ENCODE results near the gene ATXN7L1.

Gene ATXN7L1

DNA sequence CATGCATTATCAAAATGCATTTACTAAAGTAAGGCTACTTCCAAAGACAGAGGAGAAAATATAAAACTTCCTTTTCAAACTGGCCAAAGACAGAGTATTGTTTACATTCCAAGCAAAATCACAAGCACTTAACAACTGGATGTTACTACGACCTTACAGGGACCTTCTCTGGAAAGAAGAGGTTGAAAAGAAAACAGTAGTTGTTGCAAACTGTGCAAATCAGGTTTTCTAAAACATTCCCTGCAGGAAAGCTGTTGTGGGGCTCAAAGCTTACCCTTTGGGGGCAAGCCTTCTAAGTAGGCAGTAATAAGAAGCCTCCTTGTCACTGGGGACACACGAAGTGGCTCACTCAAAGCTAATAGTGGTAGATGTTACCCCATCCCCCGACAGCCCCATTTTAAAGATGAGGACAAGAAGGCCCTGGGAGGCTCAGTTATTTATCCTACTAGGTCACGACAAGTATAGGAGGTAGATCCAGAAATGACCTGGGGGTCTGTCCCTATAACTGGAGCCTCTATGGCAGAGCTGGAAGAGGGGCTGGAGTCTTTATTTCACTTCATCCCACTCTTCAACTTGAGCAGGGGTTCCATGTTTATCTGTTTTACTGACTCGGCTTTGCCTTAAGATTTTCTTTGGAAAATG is 46.6 kb downstream of the ATXN7L1 start:
- Histone ChIP-seq H3K4me1 (ENCODE audit: control insufficient read depth in 2 of 2, insufficient read depth in 2 of 2, low read length in 2 of 2) (peaks cover 0 to 6% of the 10 kb centered on the region in 2 donors), H3K27ac (ENCODE audit: low read depth in 2 of 2, low read length in 2 of 2) (no peak overlapping the region), H3K27me3 (ENCODE audit: control insufficient read depth in 2 of 2, insufficient read depth in 2 of 2, low read length in 2 of 2) (no peaks in the 10 kb centered on the region), H3K36me3 (ENCODE audit: control insufficient read depth in 2 of 2, insufficient read depth in 2 of 2, low read length in 2 of 2) (no peaks in the 10 kb centered on the region), H3K4me3 (ENCODE audit: low read length in 2 of 2) (no peak overlapping the region), H3K9me3 (ENCODE audit: control insufficient read depth in 2 of 2, low read length in 2 of 2) (no peaks in the 10 kb centered on the region), H3K9ac (ENCODE audit: low read depth in 1 of 2, low read length in 2 of 2) (no peak overlapping the region)

DNA sequence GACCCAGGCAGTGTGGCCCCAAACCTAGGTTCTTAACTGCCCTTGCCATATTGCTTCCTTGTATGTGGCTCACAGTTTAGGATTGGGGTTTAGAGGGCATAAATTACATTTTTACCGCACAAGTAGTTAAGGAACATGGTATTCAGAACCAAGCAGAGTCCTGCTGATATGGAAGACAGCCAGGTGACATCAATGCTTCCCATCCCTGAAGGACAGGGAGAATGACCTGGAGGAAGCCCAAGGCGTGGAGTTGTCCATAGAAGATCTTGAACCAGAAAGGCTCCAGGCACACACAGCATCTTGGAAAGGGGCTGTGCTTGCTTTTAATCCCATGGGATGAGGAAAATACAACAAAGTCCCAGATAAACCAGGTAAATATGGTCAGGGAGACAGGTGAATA is 48.3 kb downstream of the ATXN7L1 start:
- H3K9me3 ChIP-seq (ENCODE audit: control insufficient read depth in 2 of 2, low read length in 2 of 2), result no peaks in the 10 kb centered on the region
- H3K9ac ChIP-seq (ENCODE audit: low read depth in 1 of 2, low read length in 2 of 2), result no peak overlapping the region
- H3K27ac ChIP-seq (ENCODE audit: low read depth in 2 of 2, low read length in 2 of 2), result no peak overlapping the region
- H3K36me3 ChIP-seq (ENCODE audit: control insufficient read depth in 2 of 2, insufficient read depth in 2 of 2, low read length in 2 of 2), result no peaks in the 10 kb centered on the region
- H3K4me3 ChIP-seq (ENCODE audit: low read length in 2 of 2), result no peak overlapping the region
- no peaks in the 10 kb centered on the region for H3K27me3 ChIP-seq (ENCODE audit: control insufficient read depth in 2 of 2, insufficient read depth in 2 of 2, low read length in 2 of 2)
- peaks cover 0 to 6% of the 10 kb centered on the region in 2 donors for H3K4me1 ChIP-seq (ENCODE audit: control insufficient read depth in 2 of 2, insufficient read depth in 2 of 2, low read length in 2 of 2)

DNA sequence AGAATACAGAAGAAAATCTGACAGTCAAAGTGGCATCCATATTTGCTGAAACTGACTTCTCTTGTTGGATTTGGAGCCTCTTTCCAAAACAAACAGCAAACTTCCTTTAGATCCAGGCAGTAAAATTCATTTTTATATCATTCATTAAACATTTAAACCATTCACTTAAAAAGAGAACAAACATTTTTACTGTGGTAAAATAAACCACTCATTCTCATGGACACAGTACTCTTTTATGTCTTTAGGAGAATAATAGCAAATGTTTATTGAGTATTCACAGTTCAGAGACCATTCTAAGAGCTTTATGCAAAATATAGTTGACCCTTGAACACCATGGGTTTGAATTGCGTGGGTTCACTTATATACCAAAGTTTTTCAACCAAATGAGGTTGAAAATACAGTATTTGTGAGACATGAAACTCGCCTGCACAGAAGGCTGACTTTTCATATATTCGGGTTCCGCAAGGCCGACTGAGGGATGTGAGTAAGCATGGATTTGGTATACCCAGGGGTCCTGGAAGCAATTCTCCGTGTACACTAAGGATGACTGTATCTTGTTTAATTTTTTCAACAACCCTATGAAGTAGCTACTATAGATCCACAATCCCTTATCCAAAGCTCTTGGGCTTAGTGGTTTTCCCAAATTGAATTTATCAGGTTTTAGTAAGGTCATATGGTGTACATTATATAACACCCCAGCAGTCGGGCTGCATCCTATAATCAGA is 49.1 kb downstream of the ATXN7L1 start:
- H3K4me1 ChIP-seq (ENCODE audit: control insufficient read depth in 2 of 2, insufficient read depth in 2 of 2, low read length in 2 of 2), result peaks cover 0 to 6% of the 10 kb centered on the region in 2 donors
- H3K36me3 ChIP-seq (ENCODE audit: control insufficient read depth in 2 of 2, insufficient read depth in 2 of 2, low read length in 2 of 2), result no peaks in the 10 kb centered on the region
- H3K27me3 ChIP-seq (ENCODE audit: control insufficient read depth in 2 of 2, insufficient read depth in 2 of 2, low read length in 2 of 2), result no peaks in the 10 kb centered on the region
- no peak overlapping the region for H3K27ac ChIP-seq (ENCODE audit: low read depth in 2 of 2, low read length in 2 of 2)
- no peaks in the 10 kb centered on the region for H3K9me3 ChIP-seq (ENCODE audit: control insufficient read depth in 2 of 2, low read length in 2 of 2)
- no peak overlapping the region for H3K9ac ChIP-seq (ENCODE audit: low read depth in 1 of 2, low read length in 2 of 2)
- no peak overlapping the region for H3K4me3 ChIP-seq (ENCODE audit: low read length in 2 of 2)

DNA sequence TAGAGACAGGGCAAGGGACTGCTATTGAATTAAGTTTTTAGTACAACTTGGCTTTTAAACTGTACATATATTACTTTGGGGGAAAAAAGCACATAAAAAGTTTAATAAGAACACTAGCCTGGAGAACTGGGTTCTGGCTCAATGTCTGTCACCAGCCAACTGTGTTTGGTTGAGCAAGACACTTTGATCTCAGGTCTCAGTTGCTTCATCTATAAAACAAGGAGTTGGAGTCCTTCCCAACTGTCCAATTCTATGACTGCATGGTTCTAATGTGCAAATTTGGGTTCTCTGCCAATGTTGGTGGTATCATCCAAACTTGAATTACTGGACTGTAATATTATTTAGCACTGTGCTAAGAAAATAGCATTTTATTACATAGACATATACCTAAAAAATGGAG is 50.3 kb downstream of the ATXN7L1 start:
- no peak overlapping the region for H3K27ac ChIP-seq (ENCODE audit: low read depth in 2 of 2, low read length in 2 of 2)
- no peaks in the 10 kb centered on the region for H3K27me3 ChIP-seq (ENCODE audit: control insufficient read depth in 2 of 2, insufficient read depth in 2 of 2, low read length in 2 of 2)
- H3K4me3 ChIP-seq (ENCODE audit: low read length in 2 of 2), result no peak overlapping the region
- H3K4me1 ChIP-seq (ENCODE audit: control insufficient read depth in 2 of 2, insufficient read depth in 2 of 2, low read length in 2 of 2), result peaks cover 0 to 6% of the 10 kb centered on the region in 2 donors
- no peaks in the 10 kb centered on the region for H3K9me3 ChIP-seq (ENCODE audit: control insufficient read depth in 2 of 2, low read length in 2 of 2)
- no peaks in the 10 kb centered on the region for H3K36me3 ChIP-seq (ENCODE audit: control insufficient read depth in 2 of 2, insufficient read depth in 2 of 2, low read length in 2 of 2)
- no peak overlapping the region for H3K9ac ChIP-seq (ENCODE audit: low read depth in 1 of 2, low read length in 2 of 2)

DNA sequence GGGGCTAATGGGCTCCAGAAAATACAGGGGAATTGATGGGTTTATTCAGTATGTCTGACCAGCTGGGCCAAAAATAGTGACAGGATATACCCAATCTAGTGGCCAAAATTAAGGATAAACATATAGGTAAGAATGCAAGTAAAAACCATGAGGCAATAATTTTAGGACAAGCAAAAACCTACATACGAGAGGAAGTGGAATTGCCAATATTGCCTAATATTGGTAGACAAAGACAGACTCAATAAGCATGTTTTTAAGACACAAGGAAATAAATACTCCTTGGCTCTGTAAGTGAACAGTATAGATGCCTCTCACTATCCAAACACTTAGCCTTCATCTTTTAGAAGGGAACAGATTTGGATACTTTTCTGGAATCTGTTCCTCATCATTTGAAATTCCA is 51.0 kb downstream of the ATXN7L1 start:
- H3K4me1 ChIP-seq (ENCODE audit: control insufficient read depth in 2 of 2, insufficient read depth in 2 of 2, low read length in 2 of 2), result peaks cover 0 to under 1% of the 10 kb centered on the region in 2 donors
- H3K27me3 ChIP-seq (ENCODE audit: control insufficient read depth in 2 of 2, insufficient read depth in 2 of 2, low read length in 2 of 2), result no peaks in the 10 kb centered on the region
- no peak overlapping the region for H3K27ac ChIP-seq (ENCODE audit: low read depth in 2 of 2, low read length in 2 of 2)
- no peak overlapping the region for H3K4me3 ChIP-seq (ENCODE audit: low read length in 2 of 2)
- no peak overlapping the region for H3K9ac ChIP-seq (ENCODE audit: low read depth in 1 of 2, low read length in 2 of 2)
- H3K36me3 ChIP-seq (ENCODE audit: control insufficient read depth in 2 of 2, insufficient read depth in 2 of 2, low read length in 2 of 2), result no peaks in the 10 kb centered on the region
- H3K9me3 ChIP-seq (ENCODE audit: control insufficient read depth in 2 of 2, low read length in 2 of 2), result no peaks in the 10 kb centered on the region

DNA sequence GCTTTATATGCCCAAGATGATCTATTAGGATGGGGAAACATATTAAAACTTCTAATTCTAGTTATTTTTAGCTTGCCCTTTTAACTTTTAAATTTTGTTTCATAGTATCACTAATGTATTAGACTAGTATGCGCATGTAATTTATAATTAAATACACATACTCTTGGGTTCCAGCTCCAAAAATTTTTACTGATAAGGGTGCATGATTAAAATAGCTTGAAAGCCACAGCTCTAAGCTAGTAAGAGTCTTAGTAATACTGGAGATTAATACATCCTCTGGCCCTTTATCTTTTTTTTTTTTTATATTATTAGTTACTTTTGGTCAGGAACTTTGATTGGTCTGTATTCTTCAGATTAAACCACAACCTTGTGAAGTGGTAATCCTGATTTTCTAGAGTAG is 53.6 kb downstream of the ATXN7L1 start:
- Histone ChIP-seq H3K9me3 (ENCODE audit: control insufficient read depth in 2 of 2, low read length in 2 of 2) (no peaks in the 10 kb centered on the region), H3K4me1 (ENCODE audit: control insufficient read depth in 2 of 2, insufficient read depth in 2 of 2, low read length in 2 of 2) (no peaks in the 10 kb centered on the region), H3K36me3 (ENCODE audit: control insufficient read depth in 2 of 2, insufficient read depth in 2 of 2, low read length in 2 of 2) (no peaks in the 10 kb centered on the region), H3K27ac (ENCODE audit: low read depth in 2 of 2, low read length in 2 of 2) (no peak overlapping the region), H3K4me3 (ENCODE audit: low read length in 2 of 2) (no peak overlapping the region), H3K27me3 (ENCODE audit: control insufficient read depth in 2 of 2, insufficient read depth in 2 of 2, low read length in 2 of 2) (no peaks in the 10 kb centered on the region), H3K9ac (ENCODE audit: low read depth in 1 of 2, low read length in 2 of 2) (no peak overlapping the region)

DNA sequence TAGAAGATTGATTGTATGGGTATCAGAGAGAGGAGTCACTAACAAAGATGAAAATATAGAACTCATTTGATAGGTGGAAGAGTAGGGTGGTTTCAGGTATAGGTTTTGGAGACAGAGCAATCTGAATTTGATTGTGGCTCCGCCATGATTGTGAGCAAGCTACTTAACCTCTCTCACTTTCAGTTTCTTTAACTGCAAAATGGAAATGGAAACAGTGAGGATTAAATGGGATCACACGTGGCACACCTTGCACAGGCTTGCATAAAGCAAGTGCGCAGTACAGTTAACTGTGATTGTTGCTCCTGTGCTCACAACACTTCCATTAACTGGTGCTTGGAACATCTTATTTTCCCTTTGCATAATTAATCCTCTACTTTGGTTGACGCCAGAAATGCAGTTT is 54.9 kb downstream of the ATXN7L1 start:
- no peak overlapping the region for H3K27ac ChIP-seq (ENCODE audit: low read depth in 2 of 2, low read length in 2 of 2)

DNA sequence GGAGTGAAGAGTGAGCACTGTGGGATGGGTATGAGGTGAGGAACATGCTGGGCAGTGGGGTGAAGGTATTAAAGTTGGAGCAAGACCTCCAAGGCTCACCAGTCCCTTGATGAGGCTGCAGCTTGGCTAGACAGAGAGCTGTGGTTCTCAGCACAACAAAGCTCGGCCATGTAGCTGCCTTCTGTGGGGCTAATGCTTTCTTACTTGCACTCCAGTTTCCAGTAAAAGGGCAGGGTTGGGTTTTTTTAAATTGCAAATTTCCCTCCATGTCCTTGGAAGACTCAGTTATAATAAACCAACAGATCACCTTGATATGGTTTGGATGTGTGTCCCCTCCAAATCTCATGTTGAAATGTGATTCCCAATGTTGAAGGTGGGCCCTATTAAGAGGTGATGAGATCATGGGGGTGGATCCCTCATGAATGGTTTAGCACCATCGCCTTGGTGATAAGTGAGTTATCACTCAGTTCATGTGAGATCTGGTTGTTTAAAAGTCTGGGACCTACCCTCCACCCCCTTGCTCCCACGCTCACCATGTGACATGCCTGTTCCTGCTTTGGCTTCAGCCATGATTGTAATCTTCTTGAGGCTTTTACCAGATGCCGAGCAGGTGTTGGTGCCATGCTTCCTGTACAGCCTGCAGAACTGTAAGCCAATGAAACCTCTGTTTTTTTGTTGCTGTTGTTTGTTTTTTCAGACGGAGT is 55.9 kb downstream of the ATXN7L1 start:
- Histone ChIP-seq H3K27me3 (ENCODE audit: control insufficient read depth in 2 of 2, insufficient read depth in 2 of 2, low read length in 2 of 2) (no peaks in the 10 kb centered on the region), H3K9me3 (ENCODE audit: control insufficient read depth in 2 of 2, low read length in 2 of 2) (no peaks in the 10 kb centered on the region), H3K4me1 (ENCODE audit: control insufficient read depth in 2 of 2, insufficient read depth in 2 of 2, low read length in 2 of 2) (no peaks in the 10 kb centered on the region), H3K27ac (ENCODE audit: low read depth in 2 of 2, low read length in 2 of 2) (no peak overlapping the region), H3K4me3 (ENCODE audit: low read length in 2 of 2) (no peak overlapping the region), H3K9ac (ENCODE audit: low read depth in 1 of 2, low read length in 2 of 2) (no peak overlapping the region), H3K36me3 (ENCODE audit: control insufficient read depth in 2 of 2, insufficient read depth in 2 of 2, low read length in 2 of 2) (no peaks in the 10 kb centered on the region)

More for the DNA sequence above, 54.9 kb downstream of the ATXN7L1 start:
- Histone ChIP-seq H3K9me3 (ENCODE audit: control insufficient read depth in 2 of 2, low read length in 2 of 2) (no peaks in the 10 kb centered on the region), H3K4me1 (ENCODE audit: control insufficient read depth in 2 of 2, insufficient read depth in 2 of 2, low read length in 2 of 2) (no peaks in the 10 kb centered on the region), H3K27me3 (ENCODE audit: control insufficient read depth in 2 of 2, insufficient read depth in 2 of 2, low read length in 2 of 2) (no peaks in the 10 kb centered on the region), H3K4me3 (ENCODE audit: low read length in 2 of 2) (no peak overlapping the region), H3K9ac (ENCODE audit: low read depth in 1 of 2, low read length in 2 of 2) (no peak overlapping the region), H3K36me3 (ENCODE audit: control insufficient read depth in 2 of 2, insufficient read depth in 2 of 2, low read length in 2 of 2) (no peaks in the 10 kb centered on the region)

DNA sequence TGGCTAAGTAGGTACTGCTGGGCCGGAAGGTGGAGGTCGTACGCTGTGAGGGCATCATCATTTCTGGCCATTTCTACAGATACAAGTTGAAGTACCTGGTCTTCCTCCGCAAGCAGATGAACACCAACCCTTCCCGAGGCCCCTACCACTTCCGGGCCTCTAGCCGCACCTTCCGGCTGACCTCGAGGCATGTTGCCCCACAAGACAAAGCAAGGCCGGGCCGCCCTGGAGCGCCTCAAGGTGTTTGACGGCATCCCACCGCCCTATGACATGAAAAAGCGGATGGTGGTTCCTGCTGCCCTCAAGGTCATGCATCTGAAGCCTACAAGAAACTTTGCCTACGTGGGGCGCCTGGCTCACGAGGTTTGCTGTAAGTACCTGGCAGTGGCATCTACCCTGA is 56.8 kb downstream of the ATXN7L1 start:
- Histone ChIP-seq H3K4me3 (ENCODE audit: low read length in 2 of 2) (no peak overlapping the region), H3K27me3 (ENCODE audit: control insufficient read depth in 2 of 2, insufficient read depth in 2 of 2, low read length in 2 of 2) (no peaks in the 10 kb centered on the region), H3K36me3 (ENCODE audit: control insufficient read depth in 2 of 2, insufficient read depth in 2 of 2, low read length in 2 of 2) (no peaks in the 10 kb centered on the region), H3K9me3 (ENCODE audit: control insufficient read depth in 2 of 2, low read length in 2 of 2) (no peaks in the 10 kb centered on the region), H3K27ac (ENCODE audit: low read depth in 2 of 2, low read length in 2 of 2) (no peak overlapping the region), H3K4me1 (ENCODE audit: control insufficient read depth in 2 of 2, insufficient read depth in 2 of 2, low read length in 2 of 2) (no peaks in the 10 kb centered on the region), H3K9ac (ENCODE audit: low read depth in 1 of 2, low read length in 2 of 2) (no peak overlapping the region)

DNA sequence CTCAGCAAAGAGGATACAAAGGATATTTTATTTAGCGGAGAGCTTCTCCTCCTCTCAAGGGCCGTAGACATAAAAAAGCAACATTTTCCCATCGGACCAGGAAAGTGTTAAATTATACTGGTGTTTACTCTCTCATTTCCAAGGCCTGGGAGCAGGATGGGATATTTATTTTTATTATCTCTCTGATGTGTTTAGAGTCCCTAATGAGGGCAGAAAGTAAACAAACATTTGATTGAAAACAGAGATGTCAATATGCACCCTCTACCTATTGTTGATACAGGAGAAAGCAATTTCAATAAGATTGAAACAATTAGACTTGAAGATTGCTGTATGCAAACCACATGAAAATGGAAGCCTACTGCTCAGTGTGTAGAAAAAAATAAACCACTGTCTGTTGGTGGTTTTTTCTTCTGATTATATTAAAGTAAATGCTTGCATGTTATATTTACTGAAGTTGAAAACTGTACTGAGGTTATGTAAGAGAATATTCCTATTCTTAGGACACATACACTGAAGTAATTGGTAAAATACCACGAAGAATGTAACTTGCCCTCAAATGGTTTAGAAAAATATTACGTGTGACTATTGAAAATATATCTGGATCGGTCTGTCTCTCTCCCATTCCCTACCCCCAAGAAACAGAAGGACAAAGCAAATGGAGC is 59.3 kb downstream of the ATXN7L1 start:
- H3K4me1 ChIP-seq (ENCODE audit: control insufficient read depth in 2 of 2, insufficient read depth in 2 of 2, low read length in 2 of 2), result peaks cover 0 to under 1% of the 10 kb centered on the region in 2 donors
- H3K9me3 ChIP-seq (ENCODE audit: control insufficient read depth in 2 of 2, low read length in 2 of 2), result no peaks in the 10 kb centered on the region
- no peaks in the 10 kb centered on the region for H3K27me3 ChIP-seq (ENCODE audit: control insufficient read depth in 2 of 2, insufficient read depth in 2 of 2, low read length in 2 of 2)
- no peak overlapping the region for H3K9ac ChIP-seq (ENCODE audit: low read depth in 1 of 2, low read length in 2 of 2)
- H3K27ac ChIP-seq (ENCODE audit: low read depth in 2 of 2, low read length in 2 of 2), result no peak overlapping the region
- H3K36me3 ChIP-seq (ENCODE audit: control insufficient read depth in 2 of 2, insufficient read depth in 2 of 2, low read length in 2 of 2), result no peaks in the 10 kb centered on the region
- H3K4me3 ChIP-seq (ENCODE audit: low read length in 2 of 2), result no peak overlapping the region
